HEK293 (cell line): ENCODE measurements around the gene MYO1F.

Experiments used
- GLIS1 ChIP-seq: fragments of 450-650 bp; formaldehyde crosslinking; IDR thresholded peaks from 2 replicates; pipeline ENCODE4 v1.5.1; 2016; ENCODE audit warnings: missing biosample characterization, missing genetic modification characterization
- ZBTB17 ChIP-seq: fragments of 450-650 bp; formaldehyde crosslinking; IDR thresholded peaks from 2 replicates; pipeline ENCODE4 v1.5.1; 2016; ENCODE audit warnings: missing biosample characterization, missing genetic modification characterization
- ZBTB8A ChIP-seq: fragments of 450-650 bp; formaldehyde crosslinking; IDR thresholded peaks from 2 replicates; pipeline ENCODE4 v1.5.1; 2016; ENCODE audit warnings: missing biosample characterization, missing genetic modification characterization
- ZEB2 ChIP-seq: fragments of 450-650 bp; formaldehyde crosslinking; IDR thresholded peaks from 2 replicates; pipeline ENCODE4 v1.5.1; 2016; ENCODE audit warnings: missing biosample characterization, missing genetic modification characterization
- ZNF132 ChIP-seq: fragments of 450-650 bp; formaldehyde crosslinking; IDR thresholded peaks from 2 replicates; pipeline ENCODE4 v1.5.1; 2017; ENCODE audit warnings: missing biosample characterization, missing genetic modification characterization, borderline replicate concordance
- ZNF16 ChIP-seq: fragments of 450-650 bp; formaldehyde crosslinking; IDR thresholded peaks from 2 replicates; pipeline ENCODE4 v1.5.1; 2016; ENCODE audit warnings: low read depth, missing biosample characterization, missing genetic modification characterization
- ZNF175 ChIP-seq: fragments of 450-650 bp; formaldehyde crosslinking; IDR thresholded peaks from 2 replicates; pipeline ENCODE4 v1.5.1; 2016; ENCODE audit warnings: missing biosample characterization, missing genetic modification characterization
- ZNF335 ChIP-seq: fragments of 450-650 bp; formaldehyde crosslinking; conservative IDR thresholded peaks from 2 replicates; pipeline ENCODE4 v1.5.1; 2016; ENCODE audit warnings: missing biosample characterization, missing genetic modification characterization
- ZNF416 ChIP-seq: fragments of 450-650 bp; formaldehyde crosslinking; IDR thresholded peaks from 2 replicates; pipeline ENCODE4 v1.5.1; 2016; ENCODE audit warnings: missing biosample characterization, missing genetic modification characterization
- ZNF530 ChIP-seq: fragments of 450-650 bp; formaldehyde crosslinking; IDR thresholded peaks from 2 replicates; pipeline ENCODE4 v1.5.1; 2016; ENCODE audit warnings: low read depth, missing biosample characterization, missing genetic modification characterization
- ZNF560 ChIP-seq: fragments of 450-650 bp; formaldehyde crosslinking; IDR thresholded peaks from 2 replicates; pipeline ENCODE4 v1.5.1; 2017; ENCODE audit warnings: missing biosample characterization, missing genetic modification characterization, borderline replicate concordance
- ZNF596 ChIP-seq: fragments of 450-650 bp; IDR thresholded peaks from 2 replicates; pipeline ENCODE4 v1.5.0; 2018; ENCODE audit warnings: missing biosample characterization, mild to moderate bottlenecking, missing genetic modification characterization, moderate library complexity
- ZNF626 ChIP-seq: fragments of 450-650 bp; sonication (Bioruptor Pico); formaldehyde crosslinking; IDR thresholded peaks from 2 replicates; pipeline ENCODE4 v1.5.1; 2018; ENCODE audit warnings: missing biosample characterization, missing genetic modification characterization, inconsistent platforms
- ZNF639 ChIP-seq: fragments of 450-650 bp; formaldehyde crosslinking; IDR thresholded peaks from 2 replicates; pipeline ENCODE4 v1.5.1; 2016; ENCODE audit warnings: missing biosample characterization, missing genetic modification characterization
- ZNF677 ChIP-seq: fragments of 450-650 bp; IDR thresholded peaks from 2 replicates; pipeline ENCODE4 v1.5.0; 2018; ENCODE audit warnings: missing biosample characterization, mild to moderate bottlenecking, missing genetic modification characterization, moderate library complexity
- ZNF777 ChIP-seq: fragments of 450-650 bp; formaldehyde crosslinking; IDR thresholded peaks from 2 replicates; pipeline ENCODE4 v1.5.1; 2017; ENCODE audit warnings: missing biosample characterization, missing genetic modification characterization, borderline replicate concordance
- TF ChIP-seq, protein P1 (sequence below): fragments of 450-650 bp; formaldehyde crosslinking; IDR thresholded peaks from 2 replicates; pipeline ENCODE4 v1.5.1; 2016; ENCODE audit warnings: missing biosample characterization, missing genetic modification characterization, borderline replicate concordance
- TF ChIP-seq, protein P2 (sequence below): fragments of 450-650 bp; formaldehyde crosslinking; conservative IDR thresholded peaks from 2 replicates; pipeline ENCODE4 v1.5.1; 2016; ENCODE audit warnings: low read depth, missing biosample characterization, missing genetic modification characterization
- TF ChIP-seq, protein P3 (sequence below): fragments of 450-650 bp; formaldehyde crosslinking; IDR thresholded peaks from 2 replicates; pipeline ENCODE4 v1.5.1; 2016; ENCODE audit warnings: missing biosample characterization, missing genetic modification characterization

The MYO1F gene

DNA sequence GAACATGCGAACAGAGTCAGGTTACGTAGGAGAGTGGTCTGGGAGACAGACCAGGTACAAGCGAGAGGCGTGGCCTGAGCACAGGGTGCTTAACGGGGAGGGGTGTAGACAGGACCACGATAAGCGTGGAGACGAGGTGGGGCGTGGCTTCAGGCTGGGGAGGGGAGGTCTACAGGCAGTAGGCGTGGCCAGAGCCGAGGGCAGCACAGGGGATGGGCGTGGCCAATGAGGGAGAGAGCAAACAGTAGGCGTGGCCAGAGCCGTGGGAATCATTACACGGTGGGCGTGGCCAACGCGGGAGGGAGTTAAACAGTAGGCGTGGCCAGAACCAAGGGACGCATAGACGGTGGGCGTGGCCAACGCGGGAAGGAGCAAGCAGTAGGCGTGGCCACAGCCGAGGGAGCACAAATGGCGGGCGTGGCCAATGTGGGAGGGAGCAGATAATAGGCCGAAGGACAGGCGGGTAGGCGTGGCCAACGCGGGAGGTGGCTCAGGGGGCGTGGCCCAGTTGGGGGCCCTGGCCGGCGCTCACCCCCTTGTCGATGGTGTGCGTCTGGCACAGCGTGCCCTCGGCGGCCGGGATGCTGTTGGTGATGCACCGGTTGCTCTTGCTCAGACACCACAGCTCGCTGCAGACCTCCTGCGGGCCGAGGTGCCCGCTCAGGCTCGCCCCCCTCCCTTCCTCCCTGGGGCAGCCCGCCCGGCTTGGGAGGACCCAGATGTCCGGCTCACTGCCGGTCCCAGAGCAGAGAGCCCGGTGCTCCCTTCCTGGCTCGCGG is 15.2 kb upstream of the MYO1F start (continued):
- TF ChIP-seq, protein P1, sequence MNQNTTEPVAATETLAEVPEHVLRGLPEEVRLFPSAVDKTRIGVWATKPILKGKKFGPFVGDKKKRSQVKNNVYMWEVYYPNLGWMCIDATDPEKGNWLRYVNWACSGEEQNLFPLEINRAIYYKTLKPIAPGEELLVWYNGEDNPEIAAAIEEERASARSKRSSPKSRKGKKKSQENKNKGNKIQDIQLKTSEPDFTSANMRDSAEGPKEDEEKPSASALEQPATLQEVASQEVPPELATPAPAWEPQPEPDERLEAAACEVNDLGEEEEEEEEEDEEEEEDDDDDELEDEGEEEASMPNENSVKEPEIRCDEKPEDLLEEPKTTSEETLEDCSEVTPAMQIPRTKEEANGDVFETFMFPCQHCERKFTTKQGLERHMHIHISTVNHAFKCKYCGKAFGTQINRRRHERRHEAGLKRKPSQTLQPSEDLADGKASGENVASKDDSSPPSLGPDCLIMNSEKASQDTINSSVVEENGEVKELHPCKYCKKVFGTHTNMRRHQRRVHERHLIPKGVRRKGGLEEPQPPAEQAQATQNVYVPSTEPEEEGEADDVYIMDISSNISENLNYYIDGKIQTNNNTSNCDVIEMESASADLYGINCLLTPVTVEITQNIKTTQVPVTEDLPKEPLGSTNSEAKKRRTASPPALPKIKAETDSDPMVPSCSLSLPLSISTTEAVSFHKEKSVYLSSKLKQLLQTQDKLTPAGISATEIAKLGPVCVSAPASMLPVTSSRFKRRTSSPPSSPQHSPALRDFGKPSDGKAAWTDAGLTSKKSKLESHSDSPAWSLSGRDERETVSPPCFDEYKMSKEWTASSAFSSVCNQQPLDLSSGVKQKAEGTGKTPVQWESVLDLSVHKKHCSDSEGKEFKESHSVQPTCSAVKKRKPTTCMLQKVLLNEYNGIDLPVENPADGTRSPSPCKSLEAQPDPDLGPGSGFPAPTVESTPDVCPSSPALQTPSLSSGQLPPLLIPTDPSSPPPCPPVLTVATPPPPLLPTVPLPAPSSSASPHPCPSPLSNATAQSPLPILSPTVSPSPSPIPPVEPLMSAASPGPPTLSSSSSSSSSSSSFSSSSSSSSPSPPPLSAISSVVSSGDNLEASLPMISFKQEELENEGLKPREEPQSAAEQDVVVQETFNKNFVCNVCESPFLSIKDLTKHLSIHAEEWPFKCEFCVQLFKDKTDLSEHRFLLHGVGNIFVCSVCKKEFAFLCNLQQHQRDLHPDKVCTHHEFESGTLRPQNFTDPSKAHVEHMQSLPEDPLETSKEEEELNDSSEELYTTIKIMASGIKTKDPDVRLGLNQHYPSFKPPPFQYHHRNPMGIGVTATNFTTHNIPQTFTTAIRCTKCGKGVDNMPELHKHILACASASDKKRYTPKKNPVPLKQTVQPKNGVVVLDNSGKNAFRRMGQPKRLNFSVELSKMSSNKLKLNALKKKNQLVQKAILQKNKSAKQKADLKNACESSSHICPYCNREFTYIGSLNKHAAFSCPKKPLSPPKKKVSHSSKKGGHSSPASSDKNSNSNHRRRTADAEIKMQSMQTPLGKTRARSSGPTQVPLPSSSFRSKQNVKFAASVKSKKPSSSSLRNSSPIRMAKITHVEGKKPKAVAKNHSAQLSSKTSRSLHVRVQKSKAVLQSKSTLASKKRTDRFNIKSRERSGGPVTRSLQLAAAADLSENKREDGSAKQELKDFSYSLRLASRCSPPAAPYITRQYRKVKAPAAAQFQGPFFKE: no peak
- TF ChIP-seq ZNF416 (no peak), ZNF626 (tag by site-specific recombination) (no peak), ZNF777 (no peak), ZNF132 (no peak), ZNF677 (tag by site-specific recombination) (no peak), ZNF175 (no peak), ZNF639 (tag by site-specific recombination) (no peak), GLIS1 (peak; percentile 96), ZNF335 (tag by site-specific recombination) (peak; percentile 59), ZBTB8A (tag by site-specific recombination) (no peak), ZEB2 (no peak), ZNF530 (tag by site-specific recombination) (no peak), ZNF560 (tag by site-specific recombination) (no peak), ZNF596 (tag by site-specific recombination) (no peak), ZBTB17 (tag by site-specific recombination) (no peak), ZNF16 (tag by site-specific recombination) (no peak)
- TF ChIP-seq, protein P2, sequence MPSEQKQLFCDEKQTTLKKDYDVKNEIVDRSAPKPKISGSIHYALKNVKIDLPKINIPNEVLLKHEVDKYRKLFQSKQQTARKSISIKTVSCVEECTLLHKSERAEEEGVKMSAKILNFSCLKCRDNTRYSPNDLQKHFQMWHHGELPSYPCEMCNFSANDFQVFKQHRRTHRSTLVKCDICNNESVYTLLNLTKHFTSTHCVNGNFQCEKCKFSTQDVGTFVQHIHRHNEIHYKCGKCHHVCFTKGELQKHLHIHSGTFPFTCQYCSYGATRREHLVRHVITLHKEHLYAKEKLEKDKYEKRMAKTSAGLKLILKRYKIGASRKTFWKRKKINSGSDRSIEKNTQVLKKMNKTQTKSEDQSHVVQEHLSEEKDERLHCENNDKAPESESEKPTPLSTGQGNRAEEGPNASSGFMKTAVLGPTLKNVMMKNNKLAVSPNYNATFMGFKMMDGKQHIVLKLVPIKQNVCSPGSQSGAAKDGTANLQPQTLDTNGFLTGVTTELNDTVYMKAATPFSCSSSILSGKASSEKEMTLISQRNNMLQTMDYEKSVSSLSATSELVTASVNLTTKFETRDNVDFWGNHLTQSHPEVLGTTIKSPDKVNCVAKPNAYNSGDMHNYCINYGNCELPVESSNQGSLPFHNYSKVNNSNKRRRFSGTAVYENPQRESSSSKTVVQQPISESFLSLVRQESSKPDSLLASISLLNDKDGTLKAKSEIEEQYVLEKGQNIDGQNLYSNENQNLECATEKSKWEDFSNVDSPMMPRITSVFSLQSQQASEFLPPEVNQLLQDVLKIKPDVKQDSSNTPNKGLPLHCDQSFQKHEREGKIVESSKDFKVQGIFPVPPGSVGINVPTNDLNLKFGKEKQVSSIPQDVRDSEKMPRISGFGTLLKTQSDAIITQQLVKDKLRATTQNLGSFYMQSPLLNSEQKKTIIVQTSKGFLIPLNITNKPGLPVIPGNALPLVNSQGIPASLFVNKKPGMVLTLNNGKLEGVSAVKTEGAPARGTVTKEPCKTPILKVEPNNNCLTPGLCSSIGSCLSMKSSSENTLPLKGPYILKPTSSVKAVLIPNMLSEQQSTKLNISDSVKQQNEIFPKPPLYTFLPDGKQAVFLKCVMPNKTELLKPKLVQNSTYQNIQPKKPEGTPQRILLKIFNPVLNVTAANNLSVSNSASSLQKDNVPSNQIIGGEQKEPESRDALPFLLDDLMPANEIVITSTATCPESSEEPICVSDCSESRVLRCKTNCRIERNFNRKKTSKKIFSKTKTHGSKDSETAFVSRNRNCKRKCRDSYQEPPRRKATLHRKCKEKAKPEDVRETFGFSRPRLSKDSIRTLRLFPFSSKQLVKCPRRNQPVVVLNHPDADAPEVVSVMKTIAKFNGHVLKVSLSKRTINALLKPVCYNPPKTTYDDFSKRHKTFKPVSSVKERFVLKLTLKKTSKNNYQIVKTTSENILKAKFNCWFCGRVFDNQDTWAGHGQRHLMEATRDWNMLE: no peak
- TF ChIP-seq, protein P3, sequence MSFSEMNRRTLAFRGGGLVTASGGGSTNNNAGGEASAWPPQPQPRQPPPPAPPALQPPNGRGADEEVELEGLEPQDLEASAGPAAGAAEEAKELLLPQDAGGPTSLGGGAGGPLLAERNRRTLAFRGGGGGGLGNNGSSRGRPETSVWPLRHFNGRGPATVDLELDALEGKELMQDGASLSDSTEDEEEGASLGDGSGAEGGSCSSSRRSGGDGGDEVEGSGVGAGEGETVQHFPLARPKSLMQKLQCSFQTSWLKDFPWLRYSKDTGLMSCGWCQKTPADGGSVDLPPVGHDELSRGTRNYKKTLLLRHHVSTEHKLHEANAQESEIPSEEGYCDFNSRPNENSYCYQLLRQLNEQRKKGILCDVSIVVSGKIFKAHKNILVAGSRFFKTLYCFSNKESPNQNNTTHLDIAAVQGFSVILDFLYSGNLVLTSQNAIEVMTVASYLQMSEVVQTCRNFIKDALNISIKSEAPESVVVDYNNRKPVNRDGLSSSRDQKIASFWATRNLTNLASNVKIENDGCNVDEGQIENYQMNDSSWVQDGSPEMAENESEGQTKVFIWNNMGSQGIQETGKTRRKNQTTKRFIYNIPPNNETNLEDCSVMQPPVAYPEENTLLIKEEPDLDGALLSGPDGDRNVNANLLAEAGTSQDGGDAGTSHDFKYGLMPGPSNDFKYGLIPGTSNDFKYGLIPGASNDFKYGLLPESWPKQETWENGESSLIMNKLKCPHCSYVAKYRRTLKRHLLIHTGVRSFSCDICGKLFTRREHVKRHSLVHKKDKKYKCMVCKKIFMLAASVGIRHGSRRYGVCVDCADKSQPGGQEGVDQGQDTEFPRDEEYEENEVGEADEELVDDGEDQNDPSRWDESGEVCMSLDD (tag by site-specific recombination): no peak
